RWPE2 (cell line): Measurements from ENCODE around the gene NYAP2.

Experiments used
- ATAC-seq: fragments of 200-7000 bp; cut with Tn5 transposase; 3 replicates; pipeline ENCODE4 v1.9.1; 2021; ENCODE audit warnings: low read depth
- DNase-seq: peaks from one replicate; pipeline ENCODE4 v3.0.0-alpha.2; 2020; ENCODE audit warnings: low spot score
- H3K27ac ChIP-seq: fragments of 450-650 bp; 2 replicates; pipeline ENCODE4 v1.5.1; 2017; ENCODE audit warnings: mild to moderate bottlenecking; ENCODE audit not compliant: poor library complexity, severe bottlenecking
- H3K27me3 ChIP-seq: fragments of 250-450 bp; sonication (Bioruptor Pico); 2 replicates; pipeline ENCODE4 v1.5.1; 2021; ENCODE audit warnings: mild to moderate bottlenecking, moderate library complexity; ENCODE audit not compliant: insufficient read depth, poor library complexity, severe bottlenecking
- H3K36me3 ChIP-seq: fragments of 250-450 bp; sonication (Bioruptor Pico); 2 replicates; pipeline ENCODE4 v1.5.1; 2020; ENCODE audit warnings: low read depth, mild to moderate bottlenecking, moderate library complexity
- H3K4me1 ChIP-seq: fragments of 250-450 bp; sonication (Bioruptor Pico); 2 replicates; pipeline ENCODE4 v1.5.1; 2021; ENCODE audit warnings: mild to moderate bottlenecking, moderate library complexity; ENCODE audit not compliant: insufficient read depth, poor library complexity, severe bottlenecking
- H3K4me3 ChIP-seq: fragments of 250-450 bp; sonication (Bioruptor Pico); 2 replicates; pipeline ENCODE4 v1.5.1; 2021; ENCODE audit warnings: mild to moderate bottlenecking, moderate library complexity; ENCODE audit not compliant: severe bottlenecking
- H3K9me3 ChIP-seq: fragments of 250-450 bp; sonication (Bioruptor Pico); 2 replicates; pipeline ENCODE4 v1.5.1; 2021; ENCODE audit warnings: mild to moderate bottlenecking, moderate library complexity; ENCODE audit not compliant: severe bottlenecking
- CTCF ChIP-seq: fragments of 450-650 bp; IDR thresholded peaks from one replicate; pipeline ENCODE4 v1.5.1; 2017; ENCODE audit warnings: mild to moderate bottlenecking, moderate library complexity; ENCODE audit not compliant: poor library complexity, severe bottlenecking

Gene NYAP2

GRCh38 chr2:225637259-225637658, 237.7 kb downstream of the NYAP2 start:
- Histone ChIP-seq H3K27me3 (no peaks in the 10 kb centered on the region), H3K4me1 (no peaks in the 10 kb centered on the region), H3K4me3 (no peak overlapping the region), H3K36me3 (no peaks in the 10 kb centered on the region), H3K9me3 (no peaks in the 10 kb centered on the region), H3K27ac (no peak overlapping the region)
- ATAC-seq (no peak), DNase-seq (no peak)
- TF ChIP-seq CTCF: no peak

- Histone ChIP-seq H3K4me3 (no peak overlapping the region), H3K36me3 (no peaks in the 10 kb centered on the region), H3K9me3 (no peaks in the 10 kb centered on the region), H3K27me3 (no peaks in the 10 kb centered on the region), H3K27ac (no peak overlapping the region), H3K4me1 (no peaks in the 10 kb centered on the region)
- TF ChIP-seq CTCF: no peak
- ATAC-seq: no peak
- DNase-seq: no peak
These were observed 241.0 kb downstream of the NYAP2 start for GRCh38 chr2:225640550-225640949.

- no peak overlapping the region for H3K27ac ChIP-seq
- H3K4me1 ChIP-seq: no peaks in the 10 kb centered on the region
- no peaks in the 10 kb centered on the region for H3K36me3 ChIP-seq
- no peak overlapping the region for H3K4me3 ChIP-seq
- ATAC-seq (no peak), DNase-seq (no peak)
- H3K9me3 ChIP-seq: no peaks in the 10 kb centered on the region
- no peak for TF ChIP-seq CTCF
- no peaks in the 10 kb centered on the region for H3K27me3 ChIP-seq
These were observed 249.8 kb downstream of the NYAP2 start for GRCh38 chr2:225649274-225649673.

- TF ChIP-seq CTCF: no peak
- Histone ChIP-seq H3K4me3 (no peak overlapping the region), H3K4me1 (no peaks in the 10 kb centered on the region), H3K27ac (no peak overlapping the region), H3K9me3 (no peaks in the 10 kb centered on the region), H3K27me3 (no peaks in the 10 kb centered on the region), H3K36me3 (no peaks in the 10 kb centered on the region)
- no peak for DNase-seq
- ATAC-seq: no peak
These were observed 250.5 kb downstream of the NYAP2 start for GRCh38 chr2:225650041-225650440.

GRCh38 chr2:225660262-225661131, 261.0 kb downstream of the NYAP2 start:
- H3K4me1 ChIP-seq: no peaks in the 10 kb centered on the region
- no peaks in the 10 kb centered on the region for H3K36me3 ChIP-seq
- no peak overlapping the region for H3K27ac ChIP-seq
- H3K9me3 ChIP-seq: no peaks in the 10 kb centered on the region
- no peaks in the 10 kb centered on the region for H3K27me3 ChIP-seq
- DNase-seq (peak; percentile 65), ATAC-seq (peak; percentile 79)
- H3K4me3 ChIP-seq: no peak overlapping the region
- TF ChIP-seq CTCF: peak; percentile 93
